Measurements from ENCODE around the gene KCNK5.

Gene KCNK5, protein sequence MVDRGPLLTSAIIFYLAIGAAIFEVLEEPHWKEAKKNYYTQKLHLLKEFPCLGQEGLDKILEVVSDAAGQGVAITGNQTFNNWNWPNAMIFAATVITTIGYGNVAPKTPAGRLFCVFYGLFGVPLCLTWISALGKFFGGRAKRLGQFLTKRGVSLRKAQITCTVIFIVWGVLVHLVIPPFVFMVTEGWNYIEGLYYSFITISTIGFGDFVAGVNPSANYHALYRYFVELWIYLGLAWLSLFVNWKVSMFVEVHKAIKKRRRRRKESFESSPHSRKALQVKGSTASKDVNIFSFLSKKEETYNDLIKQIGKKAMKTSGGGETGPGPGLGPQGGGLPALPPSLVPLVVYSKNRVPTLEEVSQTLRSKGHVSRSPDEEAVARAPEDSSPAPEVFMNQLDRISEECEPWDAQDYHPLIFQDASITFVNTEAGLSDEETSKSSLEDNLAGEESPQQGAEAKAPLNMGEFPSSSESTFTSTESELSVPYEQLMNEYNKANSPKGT

GRCh38 chr6:39228992-39229767, at the start of gene KCNK5:
TSS of gene KCNK5 (minus strand) at chr6:39229475. CDS start at chr6:39229111, 364 bp downstream.
- peak; percentile 86 for DNase-seq

DNA sequence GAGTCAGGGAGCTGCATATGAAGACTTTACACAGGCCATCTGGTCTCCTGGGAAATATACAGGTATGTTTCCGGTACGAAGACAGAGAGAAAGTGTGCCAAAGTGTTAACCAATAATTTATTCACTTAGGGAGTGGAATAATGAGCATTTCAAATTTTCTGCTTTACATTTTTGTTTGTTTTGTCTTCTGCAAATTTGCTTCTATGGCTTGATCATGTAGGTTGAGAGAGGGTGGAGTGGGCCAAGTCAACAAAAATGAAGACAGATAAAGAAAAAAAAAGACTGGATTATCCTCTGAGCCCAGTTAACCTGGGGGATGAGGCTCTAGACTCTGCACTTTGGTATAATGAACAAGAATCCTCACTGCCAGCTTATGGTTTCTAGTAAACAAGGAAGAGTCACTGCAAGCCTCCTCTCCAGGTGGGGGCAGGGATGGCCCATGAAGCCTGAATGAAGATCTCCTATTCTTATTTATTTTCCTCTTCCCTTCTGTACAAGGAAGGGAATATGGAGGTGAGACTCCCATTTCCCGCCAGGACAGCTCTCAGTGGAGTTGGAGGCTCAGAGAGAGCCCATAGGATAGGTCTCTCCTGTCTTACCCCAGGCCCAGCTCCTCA, 47.2 kb upstream of the KCNK5 start:
- DNase-seq, result no peak

- DNase-seq, result no peak
These were observed 45.6 kb upstream of the KCNK5 start for GRCh38 chr6:39274903-39275302.

- DNase-seq, result no peak
These were observed 45.2 kb upstream of the KCNK5 start for GRCh38 chr6:39274471-39274870.

DNA sequence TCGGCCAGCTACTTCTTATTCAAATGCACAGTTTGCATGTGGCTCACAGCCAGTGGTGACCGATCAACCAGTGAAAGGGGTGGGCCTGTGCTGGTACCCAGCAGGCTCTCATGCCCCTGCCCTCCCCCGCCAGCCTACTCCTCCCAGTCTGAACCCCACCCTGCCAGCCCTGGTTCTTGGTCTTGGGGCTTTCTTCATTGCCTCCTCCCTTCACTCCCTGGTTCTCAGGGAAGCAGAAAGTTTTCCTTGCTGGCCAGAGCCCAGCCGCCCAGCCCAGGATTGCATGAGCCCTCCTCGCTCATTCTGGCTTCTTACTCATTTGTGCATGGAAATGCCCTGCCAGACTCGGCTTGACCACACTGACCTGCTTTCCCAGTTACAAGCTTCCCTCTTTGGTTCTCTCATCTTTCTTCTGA, 44.1 kb upstream of the KCNK5 start:
- DNase-seq, result no peak

GRCh38 chr6:39269961-39270360, 40.7 kb upstream of the KCNK5 start:
- DNase-seq, result no peak

GRCh38 chr6:39268721-39269120, 39.4 kb upstream of the KCNK5 start:
- DNase-seq, result no peak

- DNase-seq, result no peak
These were observed 38.9 kb upstream of the KCNK5 start for GRCh38 chr6:39268171-39268570.

DNA sequence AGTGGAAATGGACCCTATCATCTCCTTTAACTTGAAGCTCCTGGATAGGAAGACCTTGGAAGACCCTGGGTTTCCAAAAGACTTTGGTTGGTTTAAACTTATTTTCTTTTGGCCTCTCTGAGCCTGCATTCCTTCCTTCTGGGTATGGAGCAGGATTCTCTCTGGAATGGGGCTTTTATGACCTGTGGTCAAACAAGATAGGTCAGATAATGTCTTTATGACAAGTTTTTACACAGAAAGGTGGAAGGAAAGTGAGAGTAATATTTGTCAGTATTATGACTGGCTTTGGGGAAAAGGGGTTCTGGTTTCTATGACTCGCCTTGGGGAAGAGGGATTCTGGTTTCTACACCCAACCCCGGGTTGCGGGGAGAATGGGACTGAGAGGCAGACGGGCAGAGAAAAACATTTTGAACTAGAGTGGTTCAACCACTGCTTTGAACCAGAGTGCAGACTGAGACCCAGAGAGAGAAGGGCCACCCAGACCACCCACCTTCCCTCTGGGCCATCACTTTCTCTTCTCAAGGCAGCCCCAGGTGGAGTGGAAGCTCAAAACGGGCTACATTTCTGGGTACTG, 37.6 kb upstream of the KCNK5 start:
- DNase-seq, result no peak

DNA sequence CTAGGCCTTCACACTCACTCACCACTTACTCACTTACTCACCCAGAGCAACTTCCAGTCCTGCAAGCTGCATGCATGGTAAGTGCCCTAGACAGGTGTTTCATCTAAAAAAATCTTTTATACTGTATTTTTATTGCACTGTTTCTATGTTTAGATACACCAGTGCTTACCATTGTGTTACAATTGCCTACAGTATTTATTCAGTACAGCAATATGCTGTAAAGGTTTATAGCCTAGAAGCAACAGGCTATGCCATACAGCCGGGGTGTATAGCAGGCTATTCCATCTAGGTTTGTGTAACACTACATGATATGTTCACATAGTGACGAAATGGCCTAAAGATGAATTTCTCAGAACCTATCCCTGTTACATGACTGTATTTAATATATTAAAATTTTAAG, 37.1 kb upstream of the KCNK5 start:
- DNase-seq, result no peak

GRCh38 chr6:39263303-39264037, 34.2 kb upstream of the KCNK5 start:
- no peak for DNase-seq

GRCh38 chr6:39261751-39262150, 32.5 kb upstream of the KCNK5 start:
- no peak for DNase-seq

GRCh38 chr6:39260953-39261352, 31.7 kb upstream of the KCNK5 start:
- no peak for DNase-seq

DNA sequence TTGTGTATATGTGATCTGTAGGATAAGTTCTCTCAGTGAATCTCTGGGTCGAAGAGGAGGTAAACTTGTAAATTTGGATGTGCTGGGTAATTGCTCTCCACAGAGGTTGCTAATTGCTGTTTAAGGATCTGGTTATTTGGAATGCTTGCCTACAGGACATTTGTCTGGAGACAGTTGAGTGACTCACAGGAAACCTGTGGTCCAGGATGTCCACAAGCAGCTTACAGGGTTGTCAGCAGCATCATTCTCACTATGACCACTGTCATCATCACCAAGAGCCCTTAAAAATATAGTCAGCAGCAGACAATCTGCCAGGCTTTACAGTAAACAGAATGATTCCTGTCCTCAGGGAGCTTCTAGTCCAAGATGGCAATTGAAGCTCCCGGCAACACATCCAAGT, 31.2 kb upstream of the KCNK5 start:
- DNase-seq, result no peak

DNA sequence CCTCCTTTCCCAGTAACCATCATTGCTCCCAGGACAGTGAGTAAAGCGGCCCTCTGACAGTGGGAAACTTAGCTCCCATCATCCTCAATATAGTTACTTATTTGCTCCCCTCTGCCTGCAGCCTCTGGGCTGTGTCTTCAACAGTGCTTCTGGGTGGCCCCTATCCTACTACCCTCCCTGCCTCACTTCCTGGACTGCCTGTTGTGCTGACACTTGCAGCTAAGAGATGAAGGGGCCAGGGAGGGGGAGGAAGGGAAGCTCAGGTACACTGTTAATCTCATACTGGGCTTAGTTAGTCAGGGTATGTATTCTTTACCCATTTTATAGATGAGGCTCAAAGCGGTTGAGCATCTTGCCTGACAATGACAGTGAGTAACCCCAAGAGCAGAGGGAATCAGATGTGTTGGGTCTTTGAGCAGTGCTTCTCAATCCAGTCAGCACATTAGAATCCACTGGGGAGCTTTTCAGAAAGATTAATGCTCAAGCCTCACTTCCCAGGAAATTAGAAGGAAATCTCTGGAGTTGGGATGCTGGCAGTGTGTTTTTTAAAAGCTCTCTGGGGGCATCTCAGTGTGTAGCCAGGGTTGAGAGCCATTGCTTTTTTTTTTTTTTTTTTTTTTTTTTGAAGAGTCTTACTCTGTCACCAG, 27.1 kb upstream of the KCNK5 start:
- no peak for DNase-seq

- DNase-seq, result no peak
These were observed 25.8 kb upstream of the KCNK5 start for GRCh38 chr6:39254999-39255535.

DNA sequence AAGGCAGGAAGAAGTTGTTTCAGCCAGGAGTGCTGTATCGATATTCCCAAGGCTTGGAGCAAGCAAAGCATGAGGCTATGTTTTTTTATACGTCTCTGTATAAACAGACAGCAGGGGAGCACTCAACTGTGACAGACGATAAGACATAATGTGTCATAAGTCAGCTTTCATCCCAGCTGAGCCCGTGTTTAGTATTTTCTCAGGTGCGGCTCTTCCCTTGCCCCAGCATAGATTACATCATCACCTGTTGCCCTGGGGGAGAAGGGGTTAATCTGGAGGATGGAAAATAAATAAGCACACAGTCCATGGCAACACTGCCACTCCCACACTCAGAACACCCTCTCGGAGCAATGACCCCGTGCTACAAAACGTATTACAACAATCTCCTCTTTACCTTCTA, 22.1 kb upstream of the KCNK5 start:
- DNase-seq, result no peak

DNA sequence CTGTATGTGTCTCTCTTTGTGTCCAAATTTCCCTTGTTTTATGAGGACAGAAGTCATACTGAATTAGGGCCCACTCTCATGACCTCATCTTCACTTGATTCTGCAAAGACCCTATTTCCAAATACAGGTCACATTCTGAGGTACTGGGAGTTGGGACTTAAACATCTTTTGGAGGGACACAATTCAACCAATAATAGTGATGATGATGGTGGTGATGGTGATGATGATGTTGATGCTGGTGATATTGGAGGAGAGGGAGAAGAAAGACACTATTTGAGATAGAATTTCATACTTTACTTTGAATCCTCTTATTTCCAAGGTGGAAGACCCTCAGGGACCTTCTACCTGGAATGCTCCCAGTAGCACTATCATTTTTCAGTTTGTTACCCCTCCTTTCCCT, 21.2 kb upstream of the KCNK5 start:
- no peak for DNase-seq

- DNase-seq, result no peak
These were observed 20.0 kb upstream of the KCNK5 start for GRCh38 chr6:39249278-39249677.

- no peak for DNase-seq
These were observed 18.5 kb upstream of the KCNK5 start for GRCh38 chr6:39247667-39248194.

GRCh38 chr6:39243809-39244208, 14.5 kb upstream of the KCNK5 start:
- no peak for DNase-seq
